Measurements from ENCODE around the gene LSS.

- TF ChIP-seq CTCF (conservative IDR thresholded peaks at IDR 0.05) (no peak), ZFX (IDR thresholded peaks at IDR 0.05) (no peak)
These were observed 19.3 kb upstream of the LSS start for GRCh38 chr21:46247699-46248421.
